ENCODE results near the gene SEMA6D. TPM values are rescaled to one million over a fixed set of nuclear protein-coding genes. Genes with fewer than 3 reads are reported as not detected.
"Not testable (repeated sequence)": the region's sequence is repeated elsewhere in the genome, so short reads cannot be mapped to it uniquely, and the experiment has no call there.

SEMA6D gene
- total RNA-seq, 1 donor from 2014 or later: 12.8 TPM

GRCh38 chr15:47736143-47736786 lies 19.0 kb downstream of the SEMA6D start:
- Mint-ChIP-seq H3K4me3 (ENCODE audit: unreplicated experiment) (no peak overlapping the region), H3K4me1 (ENCODE audit: unreplicated experiment) (peaks cover 18% of the 10 kb centered on the region), H3K9me3 (ENCODE audit: unreplicated experiment) (no peaks in the 10 kb centered on the region), H3K27ac (ENCODE audit: unreplicated experiment) (no peak overlapping the region), H3K27me3 (ENCODE audit: unreplicated experiment) (no peaks in the 10 kb centered on the region), H3K36me3 (ENCODE audit: low read depth, unreplicated experiment) (no peaks in the 10 kb centered on the region)
- TF ChIP-seq, protein P1, sequence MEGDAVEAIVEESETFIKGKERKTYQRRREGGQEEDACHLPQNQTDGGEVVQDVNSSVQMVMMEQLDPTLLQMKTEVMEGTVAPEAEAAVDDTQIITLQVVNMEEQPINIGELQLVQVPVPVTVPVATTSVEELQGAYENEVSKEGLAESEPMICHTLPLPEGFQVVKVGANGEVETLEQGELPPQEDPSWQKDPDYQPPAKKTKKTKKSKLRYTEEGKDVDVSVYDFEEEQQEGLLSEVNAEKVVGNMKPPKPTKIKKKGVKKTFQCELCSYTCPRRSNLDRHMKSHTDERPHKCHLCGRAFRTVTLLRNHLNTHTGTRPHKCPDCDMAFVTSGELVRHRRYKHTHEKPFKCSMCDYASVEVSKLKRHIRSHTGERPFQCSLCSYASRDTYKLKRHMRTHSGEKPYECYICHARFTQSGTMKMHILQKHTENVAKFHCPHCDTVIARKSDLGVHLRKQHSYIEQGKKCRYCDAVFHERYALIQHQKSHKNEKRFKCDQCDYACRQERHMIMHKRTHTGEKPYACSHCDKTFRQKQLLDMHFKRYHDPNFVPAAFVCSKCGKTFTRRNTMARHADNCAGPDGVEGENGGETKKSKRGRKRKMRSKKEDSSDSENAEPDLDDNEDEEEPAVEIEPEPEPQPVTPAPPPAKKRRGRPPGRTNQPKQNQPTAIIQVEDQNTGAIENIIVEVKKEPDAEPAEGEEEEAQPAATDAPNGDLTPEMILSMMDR (IDR thresholded peaks at IDR 0.05; ENCODE audit: unreplicated experiment): no peak
- DNase-seq (ENCODE audit: low spot score): no peak

GRCh38 chr15:47737477-47737876 lies 20.2 kb downstream of the SEMA6D start:
- H3K9me3 Mint-ChIP-seq (ENCODE audit: unreplicated experiment): no peaks in the 10 kb centered on the region
- H3K4me1 Mint-ChIP-seq (ENCODE audit: unreplicated experiment): peaks cover 18% of the 10 kb centered on the region
- no peak overlapping the region for H3K4me3 Mint-ChIP-seq (ENCODE audit: unreplicated experiment)
- no peaks in the 10 kb centered on the region for H3K27me3 Mint-ChIP-seq (ENCODE audit: unreplicated experiment)
- H3K36me3 Mint-ChIP-seq (ENCODE audit: low read depth, unreplicated experiment): no peaks in the 10 kb centered on the region
- no peak for DNase-seq (ENCODE audit: low spot score)
- TF ChIP-seq, protein P1 (IDR thresholded peaks at IDR 0.05; ENCODE audit: unreplicated experiment): no peak
- no peak overlapping the region for H3K27ac Mint-ChIP-seq (ENCODE audit: unreplicated experiment)

DNA sequence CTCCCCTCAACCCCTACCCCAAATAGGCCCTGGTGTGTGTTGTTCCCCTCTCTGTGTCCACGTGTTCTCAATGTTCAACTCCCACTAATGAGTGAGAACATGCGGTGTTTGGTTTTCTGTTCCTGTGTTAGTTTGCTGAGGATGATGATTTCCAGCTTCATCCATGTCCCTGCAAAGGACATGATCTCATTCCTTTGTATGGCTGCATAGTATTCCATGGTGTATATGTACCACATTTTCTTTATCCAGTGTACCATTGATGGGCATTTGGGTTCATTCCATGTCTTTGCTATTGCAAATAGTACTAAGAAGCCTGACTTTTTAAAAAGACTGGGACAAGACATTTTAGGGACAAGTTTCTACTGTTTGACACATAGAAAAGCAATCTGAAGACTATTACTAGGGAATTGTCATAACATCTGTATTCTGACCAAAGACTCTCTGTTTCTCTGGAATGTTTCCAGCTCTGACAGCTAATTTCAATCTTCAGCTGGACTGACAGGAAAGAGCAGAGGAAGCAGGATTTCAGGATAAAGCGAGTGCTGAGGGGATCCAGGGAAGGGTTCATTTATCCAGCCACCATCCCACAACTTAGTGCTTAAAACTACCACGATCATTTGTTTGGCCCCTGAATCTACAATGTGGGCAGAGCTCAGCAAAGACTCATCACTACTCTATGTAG lies 21.0 kb downstream of the SEMA6D start:
- peaks cover 20% of the 10 kb centered on the region for H3K4me1 Mint-ChIP-seq (ENCODE audit: unreplicated experiment)
- not testable (repeated sequence) for H3K27me3 Mint-ChIP-seq (ENCODE audit: unreplicated experiment); DNase-seq (ENCODE audit: low spot score); H3K27ac Mint-ChIP-seq (ENCODE audit: unreplicated experiment); H3K4me3 Mint-ChIP-seq (ENCODE audit: unreplicated experiment); H3K36me3 Mint-ChIP-seq (ENCODE audit: low read depth, unreplicated experiment); H3K9me3 Mint-ChIP-seq (ENCODE audit: unreplicated experiment)

- no peaks in the 10 kb centered on the region for H3K27me3 Mint-ChIP-seq (ENCODE audit: unreplicated experiment)
- no peaks in the 10 kb centered on the region for H3K9me3 Mint-ChIP-seq (ENCODE audit: unreplicated experiment)
- no peak for DNase-seq (ENCODE audit: low spot score)
- no peak overlapping the region for H3K27ac Mint-ChIP-seq (ENCODE audit: unreplicated experiment)
- no peaks in the 10 kb centered on the region for H3K36me3 Mint-ChIP-seq (ENCODE audit: low read depth, unreplicated experiment)
- H3K4me3 Mint-ChIP-seq (ENCODE audit: unreplicated experiment): no peak overlapping the region
- TF ChIP-seq, protein P1 (IDR thresholded peaks at IDR 0.05; ENCODE audit: unreplicated experiment): no peak
- H3K4me1 Mint-ChIP-seq (ENCODE audit: unreplicated experiment): peaks cover 23% of the 10 kb centered on the region
These were observed 23.8 kb downstream of the SEMA6D start for GRCh38 chr15:47741082-47741481.

DNA sequence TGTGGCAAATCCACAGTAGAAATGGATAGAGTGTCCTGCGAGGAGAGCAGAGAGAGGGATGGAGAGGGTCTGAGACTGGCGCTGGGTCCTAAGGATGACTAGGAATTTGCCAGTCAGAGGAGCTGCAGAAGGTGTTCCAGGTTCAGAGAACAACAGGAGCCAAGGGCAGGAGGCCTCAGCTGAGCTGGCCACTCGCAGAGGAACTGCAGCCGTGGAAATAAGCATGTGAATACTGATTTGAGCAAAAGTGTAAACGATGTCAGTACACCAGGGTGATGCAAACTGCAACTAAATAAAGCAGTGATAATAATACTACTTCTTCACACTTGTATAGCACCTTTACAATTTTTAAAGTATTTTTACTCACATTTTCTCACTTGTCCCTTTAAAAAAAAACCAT lies 24.6 kb downstream of the SEMA6D start:
- Mint-ChIP-seq H3K4me3 (ENCODE audit: unreplicated experiment) (no peak overlapping the region), H3K27me3 (ENCODE audit: unreplicated experiment) (no peaks in the 10 kb centered on the region), H3K9me3 (ENCODE audit: unreplicated experiment) (no peaks in the 10 kb centered on the region), H3K36me3 (ENCODE audit: low read depth, unreplicated experiment) (no peaks in the 10 kb centered on the region), H3K4me1 (ENCODE audit: unreplicated experiment) (peaks cover 15% of the 10 kb centered on the region), H3K27ac (ENCODE audit: unreplicated experiment) (no peak overlapping the region)
- no peak for DNase-seq (ENCODE audit: low spot score)
- TF ChIP-seq, protein P1 (IDR thresholded peaks at IDR 0.05; ENCODE audit: unreplicated experiment): no peak
